ENCODE data around the gene EVC.
"Not testable (repeated sequence)": the region's sequence is repeated elsewhere in the genome, so short reads cannot be mapped to it uniquely, and the experiment has no call there.

Gene EVC

DNA sequence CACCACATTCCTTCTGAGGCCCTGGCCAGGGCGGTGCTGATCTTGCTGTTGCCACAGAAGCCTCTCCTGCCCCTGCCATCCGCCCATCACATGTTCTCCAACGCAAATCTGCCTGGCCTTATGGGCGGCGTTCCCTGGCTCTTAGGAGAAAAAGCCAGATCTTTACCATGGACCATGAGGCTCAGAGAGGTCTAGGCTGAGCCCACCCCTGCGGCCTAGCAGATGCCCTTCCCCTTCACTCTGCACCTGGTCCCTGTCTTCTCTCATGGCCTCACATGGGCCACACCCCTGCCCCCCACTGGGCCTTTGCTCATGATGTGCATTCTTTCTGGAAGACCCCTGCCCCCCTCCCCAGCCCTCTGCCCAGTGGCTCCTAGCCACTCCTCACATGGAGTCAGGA lies 103.4 kb downstream of the EVC start:
- no peak for DNase-seq (ENCODE audit: low spot score)

DNA sequence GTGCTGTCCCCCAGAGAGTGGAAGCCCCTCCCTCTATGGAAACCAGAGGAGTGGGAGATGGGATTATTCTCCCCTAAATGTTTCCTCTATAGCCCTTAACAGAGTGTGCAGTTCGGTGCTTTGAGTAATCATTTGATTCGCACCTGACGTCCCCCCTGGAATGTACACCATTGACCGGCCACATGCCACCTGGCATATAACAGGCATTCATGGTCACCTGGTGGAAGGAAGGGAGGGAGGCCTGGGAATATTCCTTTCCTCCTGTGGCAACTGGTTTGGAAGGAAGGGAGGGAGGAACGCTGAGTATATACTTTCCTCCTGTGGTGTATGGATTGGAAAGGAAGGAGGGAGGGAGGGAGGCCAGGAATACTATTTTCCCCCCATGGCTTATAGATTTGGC lies 104.6 kb downstream of the EVC start:
- DNase-seq (ENCODE audit: low spot score) = no peak

DNA sequence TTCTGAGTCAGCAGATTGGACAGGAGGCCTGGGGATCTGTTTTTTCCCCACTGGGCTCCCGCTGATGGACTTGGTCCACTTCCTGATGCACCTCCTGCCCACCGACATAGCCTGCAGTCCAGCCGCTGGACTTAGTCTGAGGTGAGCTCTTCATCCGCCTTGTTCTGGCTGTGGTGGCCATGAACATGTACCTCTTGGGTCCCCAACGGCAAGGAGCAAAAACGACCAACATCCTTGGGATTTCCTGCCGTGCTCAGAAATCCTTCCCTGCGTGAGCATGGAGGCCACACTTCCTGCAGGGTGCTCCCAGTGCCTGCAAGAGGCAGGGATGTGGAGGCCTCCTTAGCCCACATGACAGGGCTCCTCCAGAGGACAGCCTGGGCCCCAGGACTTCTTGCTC lies 105.1 kb downstream of the EVC start:
- no peak for DNase-seq (ENCODE audit: low spot score)

DNA sequence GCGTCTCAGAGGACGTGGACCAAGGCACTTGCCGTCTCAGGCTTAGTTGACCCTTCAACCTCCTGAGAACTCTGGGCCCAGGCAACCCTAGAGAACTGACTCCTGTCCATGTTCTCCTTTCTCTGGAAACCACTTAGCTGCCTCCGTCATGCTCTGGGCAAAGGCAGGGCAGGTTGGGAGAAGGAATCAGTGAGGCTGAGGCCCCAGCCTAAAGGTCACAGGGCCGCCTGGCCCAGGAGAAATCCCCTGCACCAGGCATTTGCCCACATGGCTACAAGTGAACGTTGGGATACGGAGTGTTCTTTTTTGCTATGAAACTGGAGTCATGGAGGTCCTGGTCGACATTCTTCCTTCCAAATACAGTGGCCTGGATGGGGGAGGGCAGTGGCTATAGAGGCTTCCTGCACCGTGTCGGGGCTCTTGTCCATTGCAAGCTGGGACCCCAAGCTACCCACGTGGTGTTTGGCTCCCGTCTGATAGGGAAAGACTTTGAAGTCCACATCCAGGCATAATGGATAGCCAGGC lies 105.9 kb downstream of the EVC start:
- DNase-seq (ENCODE audit: low spot score) = no peak

DNA sequence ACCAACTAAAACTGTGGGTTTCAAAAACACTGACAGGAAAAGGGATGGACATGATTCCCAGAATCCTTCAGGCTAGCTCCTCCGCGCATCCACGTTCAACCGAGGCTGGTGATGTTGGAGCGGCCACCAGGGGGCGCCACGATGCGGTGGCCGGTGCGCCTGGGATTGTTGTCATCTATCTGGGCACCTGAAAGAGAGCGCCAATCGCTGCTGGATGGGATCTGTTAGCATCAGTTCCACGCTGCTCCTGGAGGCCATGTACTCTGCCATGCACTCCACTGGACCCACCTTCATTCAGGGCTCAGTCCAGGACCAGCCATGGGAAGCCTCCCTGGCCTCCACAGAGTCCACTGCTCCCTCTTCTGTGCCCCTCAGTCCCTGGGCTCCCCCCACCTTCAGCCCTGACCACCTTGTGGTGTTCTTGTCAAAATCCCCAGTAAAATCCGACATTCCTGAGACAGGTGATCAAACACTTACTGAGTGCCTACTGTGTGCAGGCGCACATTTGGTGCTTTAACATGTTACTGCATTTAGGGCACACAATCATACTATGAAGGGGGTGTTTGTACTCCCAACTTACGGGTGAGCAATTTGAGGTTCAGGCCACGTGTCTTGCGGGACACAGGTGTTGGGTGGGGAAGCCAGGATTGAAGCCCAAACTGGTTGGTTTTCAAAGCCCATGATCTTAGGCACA lies 110.8 kb downstream of the EVC start:
- no peak for DNase-seq (ENCODE audit: low spot score)

DNA sequence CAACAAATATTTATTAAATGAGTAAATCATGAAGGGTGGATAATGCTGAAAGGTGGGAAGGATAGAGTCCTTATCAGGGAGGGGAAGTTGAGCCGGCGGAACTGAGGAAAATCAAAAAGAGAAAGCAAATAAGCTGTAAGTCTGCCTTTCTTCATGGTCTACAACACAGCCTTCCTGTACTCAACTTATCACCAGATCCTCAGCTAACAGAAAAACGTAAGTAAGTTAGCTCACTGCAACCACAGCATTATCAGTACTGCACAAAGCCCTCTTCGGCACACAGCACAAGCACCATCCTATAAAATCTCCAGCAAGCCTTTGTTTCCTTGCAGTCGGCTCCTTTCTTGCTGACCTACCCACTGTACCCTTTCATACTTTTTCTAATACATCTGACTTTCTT lies 111.6 kb downstream of the EVC start:
- no peak for DNase-seq (ENCODE audit: low spot score)

DNA sequence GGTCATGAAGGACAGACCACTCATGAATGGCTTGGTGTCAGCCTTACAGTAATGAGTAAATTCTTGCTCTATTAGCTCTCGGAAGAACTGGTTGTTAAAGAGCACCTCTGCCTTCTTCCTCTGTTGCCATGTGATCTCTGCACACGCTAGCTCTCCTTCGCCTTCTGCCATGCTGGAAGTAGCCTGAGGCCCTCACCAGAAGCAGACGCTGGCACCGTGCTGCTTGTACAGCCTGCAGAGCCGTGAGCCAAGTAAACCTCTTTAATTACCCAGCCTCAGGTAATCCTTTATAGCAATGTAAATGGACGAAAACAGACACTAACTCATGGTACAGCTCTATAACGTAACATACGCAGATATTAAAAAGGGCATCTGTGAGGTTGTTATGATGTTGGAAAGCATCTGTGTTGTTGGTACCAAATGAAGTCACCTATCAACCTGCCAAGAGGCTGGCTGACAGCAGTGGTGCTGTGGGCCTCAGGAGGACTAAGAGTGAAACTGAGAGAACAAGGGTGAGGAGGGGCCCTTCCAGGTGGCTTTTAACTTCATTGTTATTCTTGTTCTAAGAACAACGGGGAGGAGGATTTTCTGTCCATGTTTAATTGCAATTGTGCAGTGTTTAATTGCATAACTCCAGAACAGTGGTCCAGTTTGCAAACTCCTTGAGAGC lies 112.7 kb downstream of the EVC start:
- DNase-seq (ENCODE audit: low spot score) = no peak

DNA sequence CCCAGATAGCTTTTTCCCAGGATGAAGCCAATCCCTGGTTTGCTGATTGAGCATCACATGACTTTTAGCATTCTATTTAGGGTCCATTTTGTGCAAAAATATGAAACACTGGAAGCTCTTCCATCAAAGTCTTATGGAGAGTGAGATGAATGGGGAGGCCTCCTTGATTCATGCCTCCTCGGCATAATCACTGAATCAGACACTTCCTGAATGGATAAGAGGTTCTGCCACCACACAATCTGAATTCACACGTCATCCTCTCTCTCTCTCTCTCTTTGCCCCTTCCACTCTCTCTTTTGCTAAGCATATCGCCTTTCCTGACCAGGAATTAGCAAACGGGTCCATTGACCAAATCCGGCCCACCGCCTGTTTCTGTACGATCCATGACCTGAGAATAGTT lies 113.2 kb downstream of the EVC start:
- DNase-seq (ENCODE audit: low spot score) = peak; percentile 30

DNA sequence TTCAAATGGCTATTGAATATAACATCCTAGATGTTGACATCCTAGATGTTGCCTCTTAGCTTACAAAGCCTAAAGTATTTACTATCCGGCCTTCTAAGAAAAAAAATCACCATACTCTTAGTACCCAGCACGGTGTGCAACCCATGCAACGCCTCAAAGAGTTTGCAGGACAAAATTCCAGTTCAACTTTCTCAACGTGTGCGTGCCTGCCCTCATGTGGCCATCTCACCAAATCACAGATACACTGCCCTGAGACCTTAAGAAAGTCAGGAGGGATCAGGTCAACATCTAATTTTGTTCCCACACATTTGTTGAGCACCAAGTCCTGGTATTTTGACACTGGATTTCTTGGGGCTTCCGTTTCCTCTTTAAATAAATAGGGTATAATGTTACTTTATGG lies 113.6 kb downstream of the EVC start:
- DNase-seq (ENCODE audit: low spot score) = peak; percentile 63

DNA sequence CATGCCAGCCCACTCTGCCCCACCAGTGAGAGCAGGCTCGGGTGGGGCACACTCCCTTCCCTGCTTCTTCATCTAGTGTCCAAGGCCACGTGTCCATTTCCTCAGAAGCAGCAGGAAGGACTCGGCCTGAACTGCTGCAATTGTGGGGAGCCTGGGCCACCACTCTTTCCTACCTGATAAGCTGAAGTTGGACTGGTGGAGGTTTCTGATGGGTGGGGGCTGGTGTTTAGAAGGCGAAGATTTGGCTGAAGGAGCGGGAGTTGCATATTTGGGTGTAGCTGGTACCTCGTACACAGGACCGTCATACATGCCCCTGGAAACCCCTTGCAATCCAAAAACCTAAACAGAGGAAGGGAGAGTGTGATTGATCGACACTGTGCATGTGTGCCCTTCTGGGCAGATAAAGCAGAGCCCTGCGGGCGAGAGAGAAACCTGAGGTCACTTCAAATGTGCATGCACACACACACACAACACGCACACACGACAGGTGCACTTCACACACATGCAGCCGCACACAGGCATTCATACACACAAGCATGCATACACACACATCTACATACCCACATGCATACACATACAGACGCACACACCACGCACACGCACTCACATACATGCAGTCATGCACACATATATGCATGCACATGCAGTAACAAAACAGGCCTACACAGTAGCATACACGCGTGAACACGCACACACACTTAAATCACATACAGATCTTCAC lies 114.5 kb downstream of the EVC start:
- DNase-seq (ENCODE audit: low spot score) = no peak

DNA sequence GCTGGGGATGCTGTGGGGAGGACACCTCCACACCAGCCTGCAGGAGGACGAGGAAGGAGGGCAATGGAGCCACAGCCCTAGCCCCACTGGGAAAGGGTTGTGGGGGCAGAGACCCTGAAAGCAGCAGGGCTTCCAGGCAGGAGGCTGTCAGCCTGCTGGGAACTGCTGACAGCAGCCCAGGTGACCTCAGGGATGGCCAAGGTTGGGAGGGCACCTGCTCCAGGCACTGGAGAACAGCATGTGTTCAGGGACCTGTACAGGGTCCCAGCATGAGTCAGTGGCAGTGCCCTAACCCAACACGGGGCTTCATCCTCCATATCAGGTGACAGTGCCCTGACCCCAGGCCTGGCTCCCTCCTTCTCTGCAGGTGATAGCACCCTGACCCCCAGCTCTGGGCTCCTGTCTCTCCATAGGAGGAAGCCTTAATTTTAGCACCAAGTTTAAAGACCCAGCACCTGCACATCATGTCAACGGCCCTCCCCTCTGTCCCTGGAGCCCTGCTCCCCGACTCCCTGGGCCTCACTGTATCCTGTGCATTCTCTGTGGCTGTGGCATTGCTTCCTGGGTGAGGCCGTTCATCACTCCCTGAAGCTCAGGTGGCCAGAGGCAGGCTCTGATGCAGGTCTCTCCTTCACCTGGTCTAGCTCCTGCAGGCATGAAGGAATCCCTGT lies 115.6 kb downstream of the EVC start:
- DNase-seq (ENCODE audit: low spot score) = no peak

DNA sequence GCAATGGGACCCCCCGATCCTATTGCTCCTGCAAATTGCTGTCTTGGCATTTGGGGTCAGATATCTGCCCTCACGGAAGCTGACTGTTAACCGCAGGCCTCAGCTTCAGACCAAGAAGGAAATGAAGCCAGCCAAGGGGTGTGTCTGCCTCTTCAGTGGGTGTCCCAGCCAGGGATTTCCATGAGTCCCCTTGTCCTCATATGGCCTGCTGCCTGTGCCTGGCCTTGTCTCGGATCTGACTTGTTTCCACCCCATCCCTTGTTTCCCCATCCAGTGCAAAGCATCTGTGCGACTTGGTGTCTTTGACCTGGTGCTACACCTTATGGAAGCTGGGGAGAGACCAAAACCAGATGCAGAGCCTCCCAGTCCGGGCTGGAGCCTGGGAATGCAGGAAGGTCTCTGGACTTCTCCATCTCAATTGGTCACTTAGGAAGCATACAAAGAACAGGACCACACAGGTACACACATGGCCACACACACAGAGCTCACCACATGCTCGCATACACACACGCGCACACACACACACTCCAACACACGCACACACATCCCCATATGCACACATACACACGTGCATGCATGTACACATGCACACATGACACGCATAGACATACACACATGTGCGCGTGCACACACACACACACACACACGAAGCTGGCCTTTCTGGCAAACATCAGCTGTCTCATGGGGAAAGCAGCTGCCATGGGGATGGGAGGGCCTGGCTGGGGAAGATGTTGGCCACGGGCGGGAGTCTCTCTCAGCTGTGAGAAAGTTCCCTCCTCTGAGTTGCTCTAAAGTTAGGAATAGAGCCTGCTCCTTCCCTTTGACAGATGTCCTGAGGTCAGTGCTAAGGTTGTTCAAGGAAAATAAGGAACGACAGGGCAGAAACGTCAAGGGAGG lies 116.4 kb downstream of the EVC start:
- DNase-seq (ENCODE audit: low spot score) = no peak

DNA sequence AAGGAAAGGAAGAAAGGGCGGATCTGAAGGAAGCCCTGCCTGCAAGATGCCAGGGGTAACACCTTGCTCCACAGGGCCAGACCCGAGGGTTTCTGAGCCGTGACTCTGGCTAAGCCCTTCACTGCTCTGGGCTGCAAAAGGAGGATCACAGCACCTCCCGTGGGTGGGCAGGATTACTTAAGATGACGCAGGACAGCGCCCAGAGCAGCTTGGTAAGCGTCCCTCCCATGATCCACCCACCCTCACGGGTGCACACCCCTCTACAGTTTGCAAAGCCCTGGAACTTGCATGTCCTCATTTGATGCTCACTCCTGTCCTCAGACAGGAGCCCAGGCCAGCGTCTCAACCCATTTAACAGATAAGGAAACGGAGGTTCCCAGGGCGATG lies 117.0 kb downstream of the EVC start:
- DNase-seq (ENCODE audit: low spot score) = no peak

DNA sequence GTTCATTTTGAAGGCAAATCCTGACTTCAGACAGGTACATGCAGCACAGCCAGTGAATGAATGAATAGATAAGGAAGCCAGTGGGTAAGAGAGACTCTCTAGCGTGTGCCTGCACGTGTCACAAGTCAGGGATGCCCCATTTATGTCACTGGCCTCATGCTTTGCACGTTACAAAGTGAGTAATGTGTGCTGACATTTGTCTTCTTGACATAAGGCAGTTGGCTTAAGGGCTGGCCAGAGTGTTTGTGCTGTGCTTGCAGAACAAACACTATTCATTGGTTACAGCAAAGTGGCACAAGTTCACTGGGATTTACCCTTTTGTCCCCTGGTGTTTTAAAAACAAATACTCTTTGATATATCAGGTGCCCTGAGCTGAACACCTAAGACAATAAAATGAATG lies 125.9 kb downstream of the EVC start:
- no peak for DNase-seq (ENCODE audit: low spot score)

DNA sequence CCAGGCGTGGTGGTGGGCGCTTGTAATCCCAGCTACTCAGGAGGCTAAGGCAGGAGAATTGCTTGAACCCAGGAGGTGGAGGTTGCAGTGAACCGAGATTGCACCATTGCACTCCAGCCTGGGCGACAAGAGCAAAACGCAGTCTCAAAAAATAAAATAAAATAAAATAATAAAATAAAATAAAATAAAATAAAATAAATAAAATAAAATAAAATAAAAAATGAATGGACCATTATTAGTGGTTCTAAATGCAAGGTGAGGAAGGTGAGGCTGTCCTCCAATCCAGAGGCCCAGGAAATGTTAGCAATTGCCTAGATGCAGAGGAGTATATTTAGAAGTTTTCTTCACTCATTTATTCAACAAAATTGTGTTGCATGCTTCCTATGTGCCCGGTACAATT lies 126.5 kb downstream of the EVC start:
- not testable (repeated sequence) for DNase-seq (ENCODE audit: low spot score)

DNA sequence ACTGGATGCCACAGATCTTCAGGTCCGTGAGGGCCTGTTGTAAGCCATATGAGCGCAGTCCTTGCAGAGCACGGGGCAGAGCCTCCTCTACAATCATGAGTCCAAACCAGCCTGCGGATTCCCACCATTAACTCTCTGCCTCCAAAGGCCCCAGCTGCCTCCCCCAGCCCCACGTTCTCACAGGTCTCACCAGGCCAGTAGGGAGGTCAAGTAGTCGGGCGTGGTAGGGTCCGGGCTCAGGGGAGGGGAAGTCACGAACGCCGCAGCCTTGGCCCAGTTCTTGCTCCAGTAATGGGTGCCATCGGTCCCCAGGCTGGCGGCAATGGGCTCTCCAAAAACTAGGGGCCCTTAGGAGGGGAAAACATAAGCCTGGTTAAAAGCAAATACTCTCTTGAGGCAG lies 128.3 kb downstream of the EVC start:
- no peak for DNase-seq (ENCODE audit: low spot score)

DNA sequence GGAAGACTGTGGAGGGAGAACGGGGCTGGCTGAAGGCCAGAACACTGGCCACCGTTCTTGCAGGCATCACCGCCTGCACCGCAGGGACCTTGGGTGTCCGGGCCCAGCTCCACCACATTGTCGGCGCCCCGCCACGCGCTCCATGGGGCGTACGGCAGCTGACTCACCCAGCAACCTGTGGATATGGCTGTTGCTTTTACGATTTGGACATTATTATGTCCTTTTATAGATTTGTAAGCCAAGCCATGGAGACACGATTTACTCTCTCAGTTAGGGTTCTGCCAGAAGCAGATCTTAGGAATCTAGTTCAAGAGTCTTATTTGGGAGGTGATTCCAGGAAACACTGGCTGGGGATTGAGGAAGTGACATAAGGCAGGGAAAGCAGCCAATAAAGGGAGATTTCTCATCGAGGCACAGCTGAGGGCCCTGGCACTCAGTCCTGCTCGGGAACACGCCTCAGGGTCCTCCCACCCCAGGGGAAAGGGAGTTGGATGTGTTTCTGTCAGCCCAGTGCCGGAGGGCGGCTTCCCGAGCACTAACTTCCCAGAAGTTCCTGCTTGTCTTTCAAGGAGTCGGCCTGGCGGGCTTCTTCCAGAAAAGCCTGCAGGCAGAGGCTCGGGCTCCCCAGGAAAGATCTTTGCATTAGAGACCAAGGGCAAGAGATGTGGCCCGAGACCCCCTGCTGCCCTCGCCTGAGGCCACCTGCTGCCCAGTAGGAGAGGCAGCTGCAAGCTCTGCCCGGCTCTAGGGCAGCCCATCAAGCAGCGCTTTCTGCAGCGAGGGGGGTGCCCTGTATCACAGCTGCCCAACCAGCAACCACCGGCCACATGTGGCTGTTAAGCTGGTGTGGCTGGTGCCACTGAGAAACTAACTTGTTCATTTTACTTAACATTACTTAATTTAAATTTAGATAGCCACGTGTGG lies 129.0 kb downstream of the EVC start:
- no peak for DNase-seq (ENCODE audit: low spot score)

DNA sequence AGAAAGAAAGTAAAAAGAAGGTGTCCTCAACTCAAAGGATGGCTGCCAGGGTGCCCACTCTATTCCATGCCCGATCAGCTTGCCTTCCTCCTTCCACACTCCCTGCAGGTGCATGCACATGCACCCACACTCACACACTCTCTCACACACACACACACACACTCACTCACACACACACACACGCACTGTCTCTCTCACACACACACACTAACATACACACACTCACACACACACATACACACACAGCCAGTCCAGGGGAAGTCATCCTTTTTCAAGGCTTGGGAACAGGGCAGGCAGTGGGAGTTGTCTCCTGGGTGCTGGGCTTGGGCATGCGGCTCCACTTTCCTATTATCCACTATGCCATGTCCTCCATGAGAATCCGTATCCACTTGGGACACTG lies 131.5 kb downstream of the EVC start:
- DNase-seq (ENCODE audit: low spot score) = no peak

DNA sequence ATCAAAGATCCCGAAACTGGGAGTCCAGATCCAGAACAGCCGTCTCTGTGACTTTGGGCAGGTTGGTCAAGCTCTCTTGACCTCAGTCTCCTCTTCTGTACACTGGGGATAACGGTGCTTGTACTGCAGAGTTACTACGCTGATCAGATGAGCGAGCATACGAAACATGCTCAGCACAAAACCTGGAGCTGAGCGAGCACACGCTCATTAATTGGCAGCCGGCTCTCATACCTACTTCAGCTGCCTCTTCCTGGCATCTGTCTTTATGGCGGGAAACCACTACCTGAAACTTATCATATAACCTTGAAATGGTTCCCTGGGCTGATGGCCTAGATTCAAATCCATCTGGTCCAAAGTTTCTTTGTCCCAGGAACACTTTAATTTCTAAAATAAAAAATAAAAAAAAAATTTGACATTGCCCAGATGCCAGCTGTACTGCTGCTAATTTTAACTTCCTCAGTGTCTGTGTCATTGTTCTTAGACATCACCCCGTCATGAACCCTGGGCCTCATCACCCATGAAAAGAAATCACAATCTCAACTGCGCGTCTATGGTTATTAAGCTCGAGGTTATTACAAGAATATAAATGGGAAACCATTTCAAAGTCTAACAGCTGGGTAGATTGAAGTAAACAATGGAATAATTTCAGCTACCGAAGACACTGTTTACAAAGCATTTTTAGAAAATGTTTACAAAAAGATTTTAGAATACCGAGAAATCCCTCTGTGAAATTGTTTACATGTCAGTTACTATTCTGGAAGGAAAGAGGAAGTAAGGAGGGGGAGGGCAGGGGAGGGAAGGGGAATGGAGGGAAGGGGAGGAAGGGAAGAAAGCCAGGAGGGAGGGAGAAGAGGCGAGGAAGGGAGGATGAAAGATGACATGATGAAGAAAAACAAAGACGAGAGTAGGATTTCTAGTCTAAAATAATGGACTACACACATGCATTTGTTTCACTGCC lies 132.9 kb downstream of the EVC start:
- DNase-seq (ENCODE audit: low spot score) = no peak
